Testis (tissue), 2 donors: ENCODE measurements around the gene GRIK2.

Experiments used
- CTCF ChIP-seq, 3 experiments: fragments of 450-650 bp in 2 of 3; fragments of 200-600 bp in 1 of 3; sonication (generic) in 1 of 3; IDR thresholded peaks; one replicate each; pipeline ENCODE4 v1.5.1; 2016 to 2019; ENCODE audit warnings: antibody characterized with exemption in 3 of 3, mild to moderate bottlenecking in 2 of 3, moderate library complexity in 1 of 3
- POLR2A ChIP-seq: fragments of 450-650 bp; IDR thresholded peaks from one replicate; pipeline ENCODE4 v1.6.1; 2017; ENCODE audit warnings: antibody characterized with exemption, mild to moderate bottlenecking, moderate library complexity

GRCh38 chr6:101826678-101827077, 433.2 kb downstream of the GRIK2 start:
- TF ChIP-seq CTCF (IDR thresholded peaks at IDR 0.05): no peak
- TF ChIP-seq POLR2A: no peak
